ENCODE measurements around the gene OPTN. TPM values are rescaled to one million over a fixed set of nuclear protein-coding genes. Genes with fewer than 3 reads are reported as not detected.
"Not testable (repeated sequence)": the region's sequence is repeated elsewhere in the genome, so short reads cannot be mapped to it uniquely, and the experiment has no call there.

The OPTN gene
- polyA plus RNA-seq, 3 donors = 25.3 to 110 (median 99.8) TPM

GRCh38 chr10:13087601-13087985 is 12.4 kb upstream of the OPTN start:
- WGBS, 3 donors = 92 to 93% (median 92%) methylated on average over 4 of the region's 4 CpGs
- no peak overlapping the region for H3K27ac ChIP-seq (ENCODE audit: low read depth, low read length)

GRCh38 chr10:13087986-13088618 is 11.9 kb upstream of the OPTN start:
- 45 to 58% (median 47%) methylated on average over 7 of the region's 7 CpGs for WGBS, 3 donors
- H3K27ac ChIP-seq (ENCODE audit: low read depth, low read length) = no peak overlapping the region

GRCh38 chr10:13089345-13089744 is 10.6 kb upstream of the OPTN start:
- 77 to 88% (median 82%) methylated on average over 4 of the region's 4 CpGs for WGBS, 3 donors
- no peak overlapping the region for H3K27ac ChIP-seq (ENCODE audit: low read depth, low read length)

- no peak overlapping the region for H3K27ac ChIP-seq (ENCODE audit: low read depth, low read length)
- WGBS, 3 donors = 90 to 96% (median 90%) methylated on average over 2 of the region's 2 CpGs
These were observed 9.7 kb upstream of the OPTN start for GRCh38 chr10:13090289-13090688.

- no peak overlapping the region for H3K27ac ChIP-seq (ENCODE audit: low read depth, low read length)
- 58 to 69% (median 62%) methylated on average over 3 of the region's 3 CpGs for WGBS, 3 donors
These were observed 8.2 kb upstream of the OPTN start for GRCh38 chr10:13091801-13092200.

GRCh38 chr10:13092291-13093102 is 7.5 kb upstream of the OPTN start:
- 64 to 80% (median 69%) methylated on average over 7 of the region's 7 CpGs for WGBS, 3 donors

GRCh38 chr10:13094082-13094481 is 5.9 kb upstream of the OPTN start:
- not testable (repeated sequence) for H3K27ac ChIP-seq (ENCODE audit: low read depth, low read length)
- 93 to 97% (median 95%) methylated on average over 4 of the region's 4 CpGs for WGBS, 3 donors

More at GRCh38 chr10:13092291-13093102, 7.5 kb upstream of the OPTN start:
- H3K27ac ChIP-seq (ENCODE audit: low read depth, low read length) = no peak overlapping the region

- H3K27ac ChIP-seq (ENCODE audit: low read depth, low read length) = no peak overlapping the region
- 66 to 73% (median 69%) methylated on average over 3 of the region's 3 CpGs for WGBS, 3 donors
These were observed 4.9 kb upstream of the OPTN start for GRCh38 chr10:13095094-13095493.

GRCh38 chr10:13095929-13096328 is 4.0 kb upstream of the OPTN start:
- 85 to 94% (median 92%) methylated on average over 2 of the region's 2 CpGs for WGBS, 3 donors
- H3K27ac ChIP-seq (ENCODE audit: low read depth, low read length) = no peak overlapping the region

GRCh38 chr10:13099144-13099665 is 758 bp upstream of the OPTN start:
- H3K27ac ChIP-seq (ENCODE audit: low read depth, low read length) = no peak overlapping the region
- 2 to 3% (median 3%) methylated on average over 14 of the region's 14 CpGs for WGBS, 3 donors

- 2 to 5% (median 4%) methylated on average over 34 to 35 of the region's 35 CpGs for WGBS, 3 donors
- peak overlapping the region; percentile 44 for H3K27ac ChIP-seq (ENCODE audit: low read depth, low read length)
These were observed 659 bp downstream of the OPTN start for GRCh38 chr10:13100349-13101294.

- 51 to 69% (median 61%) methylated on average over 13 of the region's 13 CpGs for WGBS, 3 donors
- H3K27ac ChIP-seq (ENCODE audit: low read depth, low read length) = no peak overlapping the region
These were observed 2.2 kb downstream of the OPTN start for GRCh38 chr10:13102002-13102794.

GRCh38 chr10:13103554-13103953 is 3.6 kb downstream of the OPTN start:
- H3K27ac ChIP-seq (ENCODE audit: low read depth, low read length) = no peak overlapping the region
- 66 to 95% (median 92%) methylated on average over 2 of the region's 2 CpGs for WGBS, 3 donors

- WGBS, 3 donors = 95 to 96% (median 96%) methylated on average over 14 of the region's 14 CpGs
- H3K27ac ChIP-seq (ENCODE audit: low read depth, low read length) = no peak overlapping the region
These were observed 4.7 kb downstream of the OPTN start for GRCh38 chr10:13104697-13105096.

GRCh38 chr10:13105184-13105583 is 5.2 kb downstream of the OPTN start:
- 66 to 71% (median 69%) methylated on average over 4 of the region's 4 CpGs for WGBS, 3 donors
- no peak overlapping the region for H3K27ac ChIP-seq (ENCODE audit: low read depth, low read length)

GRCh38 chr10:13106387-13107045 is 6.6 kb downstream of the OPTN start:
- WGBS, 3 donors = 97 to 99% (median 97%) methylated on average over 5 of the region's 5 CpGs
- no peak overlapping the region for H3K27ac ChIP-seq (ENCODE audit: low read depth, low read length)

- no peak overlapping the region for H3K27ac ChIP-seq (ENCODE audit: low read depth, low read length)
- WGBS, 3 donors = 67 to 86% (median 80%) methylated on average over 3 of the region's 3 CpGs
These were observed 10.9 kb downstream of the OPTN start for GRCh38 chr10:13110908-13111307.

All from adipose tissue (tissue), 3 donors.